GM12878 (cell line): Measurements from ENCODE around the gene SAFB. TPM values are rescaled to one million over a fixed set of nuclear protein-coding genes. Genes with fewer than 3 reads are reported as not detected.

Experiments
- ATAC-seq: fragments of 200-7000 bp; cut with Tn5 transposase; 3 replicates; pipeline ENCODE4 v1.9.1; 2020; ENCODE audit warnings: mild to moderate bottlenecking, moderate library complexity
- BruUV-seq: library from RNA; stranded (reverse); fragments of 400-500 nt; replicated peaks from 2 replicates; lab custom pipeline; 2021; lab: Mats Ljungman, UMichigan
- CTCF ChIA-PET: fragments of 300-600 bp; sonication (Branson Sonifier 250); formaldehyde crosslinking; extraction: SDS; loops from one replicate; lab custom pipeline; 2021; ENCODE audit warnings: inconsistent platforms; lab: Yijun Ruan, JAX
- POLR2A ChIA-PET: fragments of 350-600 bp; formaldehyde crosslinking; extraction: SDS; loops from one replicate; lab custom pipeline; 2021; ENCODE audit warnings: inconsistent platforms; lab: Charles Lee
- RAD21 ChIA-PET: fragments of 300-600 bp; sonication (Branson Sonifier 250); formaldehyde crosslinking; loops from one replicate; lab custom pipeline; 2023; ENCODE audit warnings: antibody characterized with exemption; ENCODE audit not compliant: unreplicated experiment; lab: Charles Lee
- SMC1A ChIA-PET: fragments of 300-600 bp; sonication (Branson Sonifier 250); formaldehyde crosslinking; loops from one replicate; lab custom pipeline; 2023; ENCODE audit not compliant: unreplicated experiment, uncharacterized antibody; lab: Charles Lee
- DNase-seq: peaks from one replicate; pipeline ENCODE4 v3.0.0-alpha.2; 2011; ENCODE audit warnings: low read depth, low spot score
- FAIRE-seq: peaks from 3 replicates; lab custom pipeline; 2011; peaks lifted over from hg19 to GRCh38; lab: Jason Lieb, UNC
- H2AFZ ChIP-seq: 2 replicates; pipeline ENCODE4 v1.6.0; 2011; ENCODE audit warnings: low read depth, low read length, control low read depth; ENCODE audit not compliant: control insufficient read depth
- H3K27ac ChIP-seq: 2 replicates; pipeline ENCODE4 v1.5.1; 2011; ENCODE audit warnings: control low read depth; ENCODE audit not compliant: control insufficient read depth, insufficient read depth
- H3K27me3 ChIP-seq, 2 experiments: replicated peaks in 1 of 2; 2 replicates each; pipeline versions ENCODE4 v1.6.0 to v1.6.1; 2011; ENCODE audit warnings: low read length in 1 of 2; ENCODE audit not compliant: control insufficient read depth in 2 of 2, insufficient read depth in 2 of 2
- H3K36me3 ChIP-seq, 2 experiments: 2 replicates each; pipeline ENCODE4 v1.5.1; 2011; ENCODE audit warnings: low read length in 1 of 2; ENCODE audit not compliant: control insufficient read depth in 2 of 2, insufficient read depth in 2 of 2
- H3K4me1 ChIP-seq: 2 replicates; pipeline ENCODE4 v1.6.1; 2011; ENCODE audit warnings: mild to moderate bottlenecking, low read length, moderate library complexity, mixed read lengths; ENCODE audit not compliant: control insufficient read depth, insufficient read depth
- H3K4me2 ChIP-seq: 2 replicates; pipeline ENCODE4 v1.6.0; 2011; ENCODE audit warnings: control low read depth; ENCODE audit not compliant: control insufficient read depth, insufficient read depth
- H3K4me3 ChIP-seq: fragments of 200-600 bp; sonication (generic); 2 replicates; pipeline ENCODE4 v1.5.1; 2016
- H3K79me2 ChIP-seq: 2 replicates; pipeline ENCODE4 v1.6.0; 2011; ENCODE audit warnings: low read length; ENCODE audit not compliant: control insufficient read depth, insufficient read depth
- H3K9ac ChIP-seq: 2 replicates; pipeline ENCODE4 v1.8.0; 2011; ENCODE audit warnings: low read length, control low read depth, mixed read lengths; ENCODE audit not compliant: control insufficient read depth, insufficient read depth
- H3K9me3 ChIP-seq: replicated peaks from 3 replicates; pipeline ENCODE4 v1.5.1; 2011; ENCODE audit warnings: mild to moderate bottlenecking, low read length; ENCODE audit not compliant: control insufficient read depth, insufficient read depth
- H4K20me1 ChIP-seq: 2 replicates; pipeline ENCODE4 v1.6.0; 2011; ENCODE audit not compliant: control insufficient read depth, insufficient read depth
- BCL3 ChIP-seq: IDR thresholded peaks from 2 replicates; pipeline ENCODE4 v1.6.1; 2011; ENCODE audit warnings: borderline replicate concordance, low read depth, mild to moderate bottlenecking, moderate library complexity, low read length; ENCODE audit not compliant: insufficient read depth, poor library complexity, severe bottlenecking
- EP300 ChIP-seq, 2 experiments: fragments of 150-350 bp in 1 of 2; IDR thresholded peaks; 2 replicates each; pipeline ENCODE4 v1.6.1; 2011 to 2012; ENCODE audit warnings: low read depth in 2 of 2, low read length in 2 of 2, borderline replicate concordance in 1 of 2, improper control_type of control experiment in 1 of 2, inconsistent platforms in 1 of 2; ENCODE audit not compliant: control insufficient read depth in 1 of 2
- FOXK2 ChIP-seq: fragments of 450-650 bp; IDR thresholded peaks from 2 replicates; pipeline ENCODE4 v1.6.1; 2017; ENCODE audit warnings: mild to moderate bottlenecking, moderate library complexity
- HDGF ChIP-seq: fragments of 450-650 bp; IDR thresholded peaks from 2 replicates; pipeline ENCODE4 v1.6.1; 2016; ENCODE audit warnings: antibody characterized with exemption
- MAX ChIP-seq: IDR thresholded peaks from 2 replicates; pipeline ENCODE4 v1.6.1; 2012; ENCODE audit warnings: low read depth, low read length, improper control_type of control experiment
- MTA2 ChIP-seq: fragments of 450-650 bp; IDR thresholded peaks from 2 replicates; pipeline ENCODE4 v1.6.1; 2016; ENCODE audit warnings: low read depth, mild to moderate bottlenecking, moderate library complexity
- PKNOX1 ChIP-seq: fragments of 450-650 bp; IDR thresholded peaks from 2 replicates; pipeline ENCODE4 v1.6.1; 2016; ENCODE audit warnings: mild to moderate bottlenecking
- POLR2A ChIP-seq: IDR thresholded peaks from 2 replicates; pipeline ENCODE4 v1.6.1; 2011; ENCODE audit warnings: low read depth, mild to moderate bottlenecking, low read length
- POLR2AphosphoS5 ChIP-seq: IDR thresholded peaks from 2 replicates; pipeline ENCODE4 v1.6.1; 2011; ENCODE audit warnings: mild to moderate bottlenecking, low read length, inconsistent platforms
- POU2F2 ChIP-seq: IDR thresholded peaks from 3 replicates; pipeline ENCODE4 v1.6.1; 2011; ENCODE audit warnings: low read depth, mild to moderate bottlenecking, low read length, borderline replicate concordance
- SUZ12 ChIP-seq: fragments of 200-600 bp; sonication (generic); IDR thresholded peaks from one replicate; pipeline ENCODE4 v1.6.1; 2018; ENCODE audit warnings: antibody characterized with exemption, mild to moderate bottlenecking; ENCODE audit not compliant: unreplicated experiment
- USF2 ChIP-seq: IDR thresholded peaks from 2 replicates; pipeline ENCODE4 v1.6.1; 2011; ENCODE audit warnings: low read depth, low read length, improper control_type of control experiment, borderline replicate concordance
- WGBS: methylation state at CpG from one replicate; pipeline ENCODE4 v1.1.6; 2016; ENCODE audit warnings: low lambda C conversion rate; ENCODE audit not compliant: insufficient replicate concordance, insufficient coverage; ENCODE audit errors: missing lambda C conversion rate; 5-methylcytosine and 5-hydroxymethylcytosine counted together
- in situ Hi-C: fragments of 300-500 bp; cut with MboI; formaldehyde crosslinking; loops from 9 replicates; pipeline ENCODE4 v1.14.3; 2018; ENCODE audit warnings: mixed read lengths
- intact Hi-C: fragments of 100-400 bp; cut with micrococcal nuclease; formaldehyde crosslinking; loops from one replicate; pipeline ENCODE4 v1.14.2; 2022; ENCODE audit not compliant: unreplicated experiment
- polyA plus RNA-seq, 11 experiments: library from polyadenylated mRNA; depleted of rRNA in 4 of 11; unstranded in 6 of 11; stranded (reverse) in 5 of 11; fragments of >200 nt; fragmentation: Nextera tagmentation in 4 of 11; fragmentation: Illumina TruSeq in 1 of 11; extraction: Ambion mirVana in 4 of 11; extraction: Trizol in 1 of 11; gene quantifications; 1 replicate in 1 of 11; 2 replicates in 10 of 11; pipeline versions ENCODE4 v1.2.1 to v1.2.3, GENCODE V29; 2011 to 2016; ENCODE audit warnings: inconsistent platforms in 2 of 11, missing spikeins in 2 of 11, low read depth in 1 of 11
- total RNA-seq, 4 experiments: library from RNA; depleted of rRNA in 3 of 4; stranded (reverse); fragments of >200 nt in 3 of 4; fragmentation: Illumina TruSeq in 1 of 4; extraction: Trizol in 1 of 4; gene quantifications; 2 replicates each; pipeline versions ENCODE4 v1.2.1 to v1.2.3, GENCODE V29; 2013 to 2021

SAFB gene
- total and polyA plus RNA-seq, 10 of the 15 experiments (the other 5 are each of a cell fraction or from before 2014, with no cell fraction given), result 1.6 to 131 (median 61.2) TPM

GRCh38 chr19:5697022-5697889, 74.4 kb downstream of the SAFB start:
- H3K4me2 ChIP-seq, result no peak overlapping the region
- DNase-seq, result no peak
- H4K20me1 ChIP-seq, result no peaks in the 10 kb centered on the region; the same call in 1 of the 2 replicates
- POLR2A ChIA-PET, result interaction anchor here (0.6 kb wide), 1 partner anchor 452 kb away, joined by 4 read pairs; no protein-coding TSS in a partner anchor
- no peak overlapping the region for H3K27ac ChIP-seq
- TF ChIP-seq POLR2A, result peak; percentile 43
- no peak for TF ChIP-seq MTA2
- TF ChIP-seq POLR2AphosphoS5, result peak; percentile 25; the same call in 1 of the 2 replicates
- no peak for TF ChIP-seq PKNOX1
- TF ChIP-seq FOXK2, result no peak
- no peak for TF ChIP-seq SUZ12
- TF ChIP-seq EP300 (IDR thresholded peaks at IDR 0.05; ENCODE audit: borderline replicate concordance in 1 of 2, control insufficient read depth in 1 of 2, low read depth in 2 of 2, low read length in 2 of 2), result no peak
- TF ChIP-seq HDGF, result no peak
- no peak for TF ChIP-seq POU2F2
- no peak for TF ChIP-seq MAX
- no peak for TF ChIP-seq USF2
- peak; percentile 66 for TF ChIP-seq BCL3
- H3K36me3 ChIP-seq, result peaks cover 17 to 59% of the 10 kb centered on the region in 2 experiments
- H3K9ac ChIP-seq, result no peak overlapping the region
- SMC1A ChIA-PET, result no interaction called here
- FAIRE-seq, result no peak
- no peaks in the 10 kb centered on the region for H3K9me3 ChIP-seq
- H3K4me1 ChIP-seq, result peaks cover 10% of the 10 kb centered on the region
- in situ Hi-C loops (no loop called here), intact Hi-C loops (no loop called here)
- BruUV-seq, result no TSS peak
- RAD21 ChIA-PET, result no interaction called here
- CTCF ChIA-PET, result interaction anchor here (3.4 kb wide), 1 partner anchor 8 kb away, joined by 18 read pairs; the partner anchor contains the start of gene RPL36
- H3K79me2 ChIP-seq, result peaks cover 24% of the 10 kb centered on the region
- ATAC-seq, result no peak
- no peak overlapping the region for H3K4me3 ChIP-seq
- no peak overlapping the region for H2AFZ ChIP-seq
- no peaks in the 10 kb centered on the region for H3K27me3 ChIP-seq
- WGBS, result 76% methylated on average over 22 of the region's 25 CpGs
